ENCODE data around the gene NCSTN. TPM values are rescaled to one million over a fixed set of nuclear protein-coding genes. Genes with fewer than 3 reads are reported as not detected.
A peak's percentile ranks its signal among the peaks of the same experiment; 100 is the strongest.

The NCSTN gene
- total RNA-seq (2021) (58.0 and 64.6 TPM in 2 replicates), Bru-seq, nascent RNA (percentile 81 among the genes with signal in this experiment), BruChase-seq, experiment 1, labeled RNA remaining after a 2-hour chase (percentile 77 among the genes with signal in this experiment), BruChase-seq, experiment 2, labeled RNA remaining after a 6-hour chase (percentile 83 among the genes with signal in this experiment)
- long read RNA-seq, transcript NCSTN-201 (17 exons, 2,936 nt): major isoform, 109 of 132 reads
- long read RNA-seq, partial matches to known transcripts: 5 of 132 reads
- long read RNA-seq, other reads (novel, unspliced or antisense): 18 of 132 reads

DNA sequence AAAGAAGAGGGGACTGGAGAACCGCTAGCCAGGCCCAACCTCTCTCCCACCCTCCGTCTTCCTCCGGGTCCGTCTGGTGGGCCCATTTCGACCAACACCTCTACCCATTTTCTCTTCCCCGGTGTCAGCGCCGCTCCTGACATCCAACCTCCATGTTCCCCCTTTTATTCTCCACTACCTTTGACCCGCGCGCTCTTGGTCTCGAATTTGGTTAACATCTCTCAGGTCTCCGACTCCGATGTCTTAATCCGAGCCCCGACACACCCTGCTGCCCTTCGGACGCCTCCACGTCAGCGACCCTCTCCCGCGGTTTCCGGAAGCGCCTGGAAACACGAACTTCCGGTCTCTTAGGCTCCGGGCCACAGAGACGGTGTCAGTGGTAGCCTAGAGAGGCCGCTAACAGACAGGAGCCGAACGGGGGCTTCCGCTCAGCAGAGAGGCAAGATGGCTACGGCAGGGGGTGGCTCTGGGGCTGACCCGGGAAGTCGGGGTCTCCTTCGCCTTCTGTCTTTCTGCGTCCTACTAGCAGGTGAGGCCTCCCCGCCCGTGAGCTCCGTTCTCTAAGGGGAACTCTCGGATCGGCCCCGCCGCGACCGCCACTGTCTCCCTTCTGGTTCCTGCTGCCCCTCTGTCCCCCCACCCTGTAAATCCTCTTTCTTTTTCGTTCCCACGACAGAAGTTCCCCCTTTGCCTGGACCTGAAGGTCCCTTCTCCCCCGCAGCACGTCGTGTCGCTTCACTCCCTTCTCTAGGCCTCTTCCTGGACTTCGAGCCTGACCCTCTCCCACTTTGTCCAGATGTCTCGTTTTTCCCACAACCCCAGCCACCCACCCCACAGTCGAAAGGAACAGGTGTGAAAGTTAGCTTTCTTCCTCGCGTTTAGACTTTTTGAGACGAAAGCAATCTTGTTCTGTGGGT is at the start of gene NCSTN, which contains the start of gene COPA:
TSS of gene NCSTN (plus strand) at position 431 of the 917 bp plus-strand sequence. CDS start at position 445, 14 bp downstream.
TSS of gene COPA (minus strand) at position 298 of the 917 bp plus-strand sequence. CDS start at position 218, 80 bp downstream.
- BruUV-seq (replicated peaks): no TSS peak
- ChIA-PET POLR2A (ENCODE audit: low non-redundant PET) (no interaction called here), CTCF (interaction anchor here (0.7 kb wide), 1 partner anchor 424 kb away, joined by 12 read pairs; no protein-coding TSS in a partner anchor)
- peak; percentile 98 for DNase-seq (ENCODE audit: low spot score)
- H3K27ac ChIP-seq (ENCODE audit: low read depth, low read length, poor library complexity, severe bottlenecking): peak within 1 kb of the TSS; percentile 92
- no peak for TF ChIP-seq EZH2 (IDR thresholded peaks at IDR 0.05; ENCODE audit: borderline replicate concordance, low read depth, low read length, poor library complexity, severe bottlenecking)
- TF ChIP-seq, protein P1, sequence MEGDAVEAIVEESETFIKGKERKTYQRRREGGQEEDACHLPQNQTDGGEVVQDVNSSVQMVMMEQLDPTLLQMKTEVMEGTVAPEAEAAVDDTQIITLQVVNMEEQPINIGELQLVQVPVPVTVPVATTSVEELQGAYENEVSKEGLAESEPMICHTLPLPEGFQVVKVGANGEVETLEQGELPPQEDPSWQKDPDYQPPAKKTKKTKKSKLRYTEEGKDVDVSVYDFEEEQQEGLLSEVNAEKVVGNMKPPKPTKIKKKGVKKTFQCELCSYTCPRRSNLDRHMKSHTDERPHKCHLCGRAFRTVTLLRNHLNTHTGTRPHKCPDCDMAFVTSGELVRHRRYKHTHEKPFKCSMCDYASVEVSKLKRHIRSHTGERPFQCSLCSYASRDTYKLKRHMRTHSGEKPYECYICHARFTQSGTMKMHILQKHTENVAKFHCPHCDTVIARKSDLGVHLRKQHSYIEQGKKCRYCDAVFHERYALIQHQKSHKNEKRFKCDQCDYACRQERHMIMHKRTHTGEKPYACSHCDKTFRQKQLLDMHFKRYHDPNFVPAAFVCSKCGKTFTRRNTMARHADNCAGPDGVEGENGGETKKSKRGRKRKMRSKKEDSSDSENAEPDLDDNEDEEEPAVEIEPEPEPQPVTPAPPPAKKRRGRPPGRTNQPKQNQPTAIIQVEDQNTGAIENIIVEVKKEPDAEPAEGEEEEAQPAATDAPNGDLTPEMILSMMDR (conservative IDR thresholded peaks at IDR 0.05; ENCODE audit: low read depth, low read length): no peak
- intact Hi-C loops (cut with micrococcal nuclease; ENCODE audit: unreplicated experiment): no loop called here
- H3K36me3 ChIP-seq (ENCODE audit: insufficient read depth, low read length, poor library complexity, severe bottlenecking): peaks cover 33% of the 10 kb centered on the region
- H3K9me3 ChIP-seq (ENCODE audit: low read depth, low read length, poor library complexity, severe bottlenecking): no peaks in the 10 kb centered on the region
- H3K4me1 ChIP-seq (ENCODE audit: insufficient read depth, low read length, poor library complexity, severe bottlenecking): peaks cover 7% of the 10 kb centered on the region
- no peaks in the 10 kb centered on the region for H3K27me3 ChIP-seq (replicated peaks; ENCODE audit: insufficient read depth, low read depth, low read length, poor library complexity)
- peak within 1 kb of the TSS; percentile 80 for H3K4me3 ChIP-seq (ENCODE audit: low read depth, low read length, poor library complexity, severe bottlenecking)

DNA sequence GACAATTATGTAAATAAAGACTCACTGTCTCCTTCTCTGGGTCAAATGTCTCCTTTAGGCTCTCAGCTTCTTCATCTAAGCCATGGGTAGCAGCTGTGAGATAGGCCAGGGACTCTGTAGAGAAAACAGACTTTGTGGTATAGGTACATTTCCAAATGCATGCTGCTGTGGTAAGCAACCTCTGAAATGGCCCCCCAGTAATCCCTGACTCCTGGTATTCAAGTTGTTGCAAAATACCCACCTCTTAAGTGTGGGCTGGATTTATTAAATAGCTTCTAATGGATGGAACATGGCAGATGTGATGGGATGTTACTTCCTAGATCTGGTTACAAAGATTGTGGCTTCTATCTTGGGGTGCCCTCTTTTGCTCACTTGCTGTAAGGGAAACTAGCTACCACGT is 47.1 kb upstream of the NCSTN start:
- H3K9me3 ChIP-seq (ENCODE audit: low read depth, low read length, poor library complexity, severe bottlenecking): no peaks in the 10 kb centered on the region
- H3K4me1 ChIP-seq (ENCODE audit: insufficient read depth, low read length, poor library complexity, severe bottlenecking): no peaks in the 10 kb centered on the region
- ChIA-PET CTCF (no interaction called here), POLR2A (ENCODE audit: low non-redundant PET) (no interaction called here)
- no peak for DNase-seq (ENCODE audit: low spot score)
- intact Hi-C loops (cut with micrococcal nuclease; ENCODE audit: unreplicated experiment): no loop called here
- H3K27ac ChIP-seq (ENCODE audit: low read depth, low read length, poor library complexity, severe bottlenecking): no peak overlapping the region
- no TSS peak for BruUV-seq (replicated peaks)
- no peaks in the 10 kb centered on the region for H3K27me3 ChIP-seq (replicated peaks; ENCODE audit: insufficient read depth, low read depth, low read length, poor library complexity)
- H3K36me3 ChIP-seq (ENCODE audit: insufficient read depth, low read length, poor library complexity, severe bottlenecking): peaks cover 96% of the 10 kb centered on the region
- no peak for TF ChIP-seq EZH2 (IDR thresholded peaks at IDR 0.05; ENCODE audit: borderline replicate concordance, low read depth, low read length, poor library complexity, severe bottlenecking)
- TF ChIP-seq, protein P1 (conservative IDR thresholded peaks at IDR 0.05; ENCODE audit: low read depth, low read length): no peak
- no peak overlapping the region for H3K4me3 ChIP-seq (ENCODE audit: low read depth, low read length, poor library complexity, severe bottlenecking)

DNA sequence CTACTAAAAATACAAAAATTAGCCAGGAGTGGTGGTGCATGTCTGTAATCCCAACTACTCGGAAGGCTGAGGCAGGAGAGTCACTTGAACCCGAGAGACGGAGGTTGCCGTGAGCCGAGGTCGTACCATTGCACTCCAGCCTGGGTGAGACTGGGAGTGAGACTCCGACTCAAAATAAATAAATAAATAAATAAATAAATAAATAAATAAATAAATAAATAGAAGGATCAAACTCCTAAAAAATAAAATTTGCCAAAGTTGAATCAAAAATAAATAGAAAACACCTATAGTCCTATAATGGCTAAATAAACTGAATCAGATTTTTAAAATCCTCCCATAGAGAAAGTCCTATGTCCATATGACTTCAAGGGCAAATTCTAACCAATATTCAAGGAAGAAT is 43.0 kb upstream of the NCSTN start:
- DNase-seq (ENCODE audit: low spot score): no peak
- intact Hi-C loops (cut with micrococcal nuclease; ENCODE audit: unreplicated experiment): loop anchor here (5.0 kb wide), 1 partner anchor 37 kb away; no protein-coding TSS in a partner anchor
- Histone ChIP-seq H3K9me3 (ENCODE audit: low read depth, low read length, poor library complexity, severe bottlenecking) (no peaks in the 10 kb centered on the region), H3K27ac (ENCODE audit: low read depth, low read length, poor library complexity, severe bottlenecking) (no peak overlapping the region), H3K36me3 (ENCODE audit: insufficient read depth, low read length, poor library complexity, severe bottlenecking) (peaks cover 76% of the 10 kb centered on the region), H3K4me3 (ENCODE audit: low read depth, low read length, poor library complexity, severe bottlenecking) (no peak overlapping the region), H3K4me1 (ENCODE audit: insufficient read depth, low read length, poor library complexity, severe bottlenecking) (no peaks in the 10 kb centered on the region), H3K27me3 (replicated peaks; ENCODE audit: insufficient read depth, low read depth, low read length, poor library complexity) (no peaks in the 10 kb centered on the region)
- CTCF ChIA-PET: no interaction called here
- TF ChIP-seq, protein P1 (conservative IDR thresholded peaks at IDR 0.05; ENCODE audit: low read depth, low read length): no peak
- TF ChIP-seq EZH2 (IDR thresholded peaks at IDR 0.05; ENCODE audit: borderline replicate concordance, low read depth, low read length, poor library complexity, severe bottlenecking): no peak
- no TSS peak for BruUV-seq (replicated peaks)
- POLR2A ChIA-PET (ENCODE audit: low non-redundant PET): no interaction called here
